GM23248 (cell line): ENCODE results near the gene SIX4.

ENCODE experiments used
- EZH2 ChIP-seq: fragments of 200-600 bp; sonication (generic); IDR thresholded peaks from 2 replicates; pipeline ENCODE4 v1.6.1; 2018; ENCODE audit warnings: antibody characterized with exemption, mild to moderate bottlenecking; ENCODE audit not compliant: insufficient read depth, poor library complexity, severe bottlenecking
- EZH2phosphoT487 ChIP-seq: fragments of 200-600 bp; sonication (generic); IDR thresholded peaks from 2 replicates; pipeline ENCODE4 v1.6.1; 2018; ENCODE audit warnings: antibody characterized with exemption, moderate library complexity, mild to moderate bottlenecking, low read depth; ENCODE audit not compliant: insufficient read depth

GRCh38 chr14:60738843-60739508 is 14.8 kb upstream of the SIX4 start:
- TF ChIP-seq EZH2 (no peak), EZH2phosphoT487 (no peak)
